Keratinocyte (primary cell): Measurements from ENCODE around the gene BABAM2.

Source experiments
- CTCF ChIP-seq, 3 experiments: IDR thresholded peaks in 1 of 3; conservative IDR thresholded peaks in 1 of 3; optimal IDR thresholded peaks in 1 of 3; 2 replicates in 2 of 3; 3 replicates in 1 of 3; pipeline versions ENCODE3 to v1.5.1; 2011; ENCODE audit warnings: low read length in 3 of 3, mild to moderate bottlenecking in 3 of 3, moderate library complexity in 2 of 3, control low read depth in 1 of 3, inconsistent platforms in 1 of 3; ENCODE audit not compliant: insufficient read depth in 2 of 3; ENCODE audit errors: extremely low read depth in 1 of 3
- EZH2 ChIP-seq: IDR thresholded peaks from one replicate; pipeline ENCODE4 v1.6.1; 2012; ENCODE audit warnings: inconsistent platforms, mild to moderate bottlenecking, low read length, moderate library complexity

GRCh38 chr2:28188436-28188835, 297.9 kb downstream of the BABAM2 start:
- TF ChIP-seq CTCF (optimal IDR thresholded peaks at IDR 0.05 in 1 of 3, IDR thresholded peaks at IDR 0.05 in 1 of 3, conservative IDR thresholded peaks at IDR 0.05 in 1 of 3; ENCODE audit: extremely low read depth in 1 of 3, insufficient read depth in 2 of 3, low read length in 3 of 3) (no peak), EZH2 (no peak)
